HG03378 (cell line): ENCODE data around the gene IFNAR2.

ENCODE experiments used
- ATAC-seq: cut with Tn5 transposase; IDR thresholded peaks from one replicate; pipeline ENCODE4 v1.9.1; 2021; ENCODE audit warnings: mild to moderate bottlenecking, moderate library complexity; ENCODE audit not compliant: unreplicated experiment

Gene IFNAR2

DNA sequence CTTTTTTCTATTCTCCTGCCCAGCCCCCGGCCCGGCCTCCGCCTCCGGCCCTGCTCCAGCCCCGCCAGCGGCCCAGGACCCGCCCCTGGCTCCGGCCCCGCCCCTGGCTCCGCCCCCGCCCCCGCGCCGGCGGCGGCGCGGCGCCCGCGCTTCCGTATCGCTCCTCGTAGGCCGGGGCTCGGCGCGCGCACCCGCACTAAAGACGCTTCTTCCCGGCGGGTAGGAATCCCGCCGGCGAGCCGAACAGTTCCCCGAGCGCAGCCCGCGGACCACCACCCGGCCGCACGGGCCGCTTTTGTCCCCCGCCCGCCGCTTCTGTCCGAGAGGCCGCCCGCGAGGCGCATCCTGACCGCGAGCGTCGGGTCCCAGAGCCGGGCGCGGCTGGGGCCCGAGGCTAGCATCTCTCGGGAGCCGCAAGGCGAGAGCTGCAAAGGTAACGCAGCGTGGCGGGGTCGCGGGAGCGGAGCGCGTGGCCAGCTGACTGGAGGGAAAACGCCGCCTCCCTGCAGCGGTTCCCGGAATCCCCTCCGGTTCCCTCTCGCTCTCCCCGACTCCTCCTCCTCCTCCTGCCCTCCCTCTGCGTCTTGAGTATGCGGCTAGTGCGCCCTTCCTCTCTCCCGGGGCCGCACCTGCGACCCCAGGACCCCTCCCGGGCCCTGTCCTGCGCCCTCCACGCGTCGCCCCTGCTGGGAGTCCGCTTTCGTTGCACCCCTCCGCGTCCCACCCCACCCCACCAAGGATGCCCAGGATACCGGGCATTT is at the start of gene IFNAR2:
TSS of gene IFNAR2 (plus strand) at position 155 of the 761 bp plus-strand sequence. CDS start 11,985 bp downstream, outside the sequence.
- ATAC-seq = no peak

DNA sequence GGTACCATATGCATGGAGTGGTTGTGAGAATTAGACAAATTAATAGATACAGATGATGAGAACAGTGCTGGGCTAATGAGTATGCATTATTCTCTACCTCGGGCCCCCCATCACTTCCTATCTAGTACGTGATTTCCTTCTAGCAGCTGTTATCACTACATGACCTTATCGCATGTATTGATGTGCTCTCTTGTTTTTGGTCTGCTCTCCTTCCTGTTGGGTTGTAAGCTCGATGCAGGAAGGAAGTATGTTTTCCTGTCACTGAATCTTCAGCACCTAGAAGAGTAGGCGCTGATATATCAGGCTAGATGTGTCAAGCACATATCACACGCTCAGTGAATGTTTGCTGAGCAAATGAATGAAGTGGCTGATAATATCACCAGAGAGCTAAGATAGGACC is 43.9 kb upstream of the IFNAR2 start:
- ATAC-seq = no peak

DNA sequence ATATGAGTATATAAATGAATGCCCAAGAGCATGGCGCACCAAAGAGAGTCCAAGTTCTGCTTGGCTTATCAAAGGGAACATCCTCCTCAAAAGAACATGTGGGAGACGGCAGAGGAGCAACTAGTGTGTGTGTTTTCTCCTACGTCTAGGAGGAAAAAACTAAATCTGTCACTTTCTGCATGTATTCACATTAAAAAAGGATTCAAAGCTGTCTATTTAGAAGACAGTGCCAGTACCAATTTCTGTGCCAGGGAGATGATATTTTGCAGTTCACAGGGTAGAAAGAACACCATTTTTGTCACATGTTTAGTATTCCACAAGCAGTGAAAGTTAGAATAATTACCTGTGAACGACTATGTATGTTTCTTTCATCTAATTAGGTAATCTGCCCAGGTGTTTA is 42.5 kb upstream of the IFNAR2 start:
- no peak for ATAC-seq

DNA sequence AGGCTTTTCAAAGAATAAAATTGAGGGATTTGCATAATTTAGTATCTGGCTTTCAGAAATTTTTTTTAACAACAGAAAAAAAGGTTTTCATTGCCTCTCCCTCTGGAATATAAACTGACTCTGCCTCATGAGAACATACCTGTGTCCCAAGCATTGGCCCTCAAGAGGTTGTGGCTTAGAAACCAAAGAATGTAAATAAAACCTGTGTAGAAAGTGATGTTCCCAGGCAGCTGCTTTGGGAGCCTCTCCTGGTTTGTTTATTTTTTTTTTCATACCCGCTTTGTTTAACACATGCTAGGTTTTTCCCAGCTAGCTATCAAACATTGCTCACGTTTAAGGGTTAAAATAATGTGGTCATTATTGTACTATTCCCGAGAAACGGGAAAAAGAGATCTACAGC is 40.5 kb upstream of the IFNAR2 start:
- ATAC-seq = no peak

DNA sequence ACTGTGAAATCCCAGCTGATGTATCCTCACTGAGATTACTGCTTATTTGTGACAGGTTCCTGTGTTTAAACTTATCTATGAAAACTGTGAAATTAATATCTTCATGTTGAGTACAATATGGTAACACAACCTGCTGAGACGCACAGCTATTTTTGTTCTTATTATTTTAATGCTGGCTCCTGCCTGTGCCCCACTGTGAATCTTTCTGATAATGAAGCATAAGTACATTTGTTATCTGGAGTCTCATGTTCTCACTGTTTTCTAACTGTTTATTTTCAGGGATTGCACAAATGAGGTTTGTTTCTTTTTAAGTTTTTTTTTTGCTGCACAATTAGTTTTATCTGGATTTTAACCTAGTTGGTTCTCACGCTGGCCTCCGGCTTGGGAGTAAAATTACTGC is 39.9 kb upstream of the IFNAR2 start:
- ATAC-seq = no peak

DNA sequence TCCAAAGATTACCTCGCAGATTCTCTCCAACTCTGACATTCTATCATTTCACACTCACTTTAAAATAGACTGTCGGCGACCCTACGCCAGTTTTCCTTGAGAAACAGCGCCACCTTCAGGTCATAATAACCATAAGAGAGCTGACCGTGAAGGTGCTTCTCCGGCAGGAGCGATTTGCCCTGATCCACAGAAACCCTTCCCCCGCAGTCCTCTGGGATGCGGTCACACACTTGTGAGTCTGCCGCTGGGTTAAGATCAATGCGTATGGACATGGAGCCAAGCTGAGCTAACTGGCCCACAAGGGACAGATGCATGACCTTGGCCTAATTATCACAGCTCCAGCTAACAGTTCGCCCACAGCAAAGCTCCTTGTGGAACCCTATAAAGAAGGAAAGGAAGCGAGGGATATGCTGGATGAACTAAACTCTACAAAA is 32.8 kb upstream of the IFNAR2 start:
- no peak for ATAC-seq

DNA sequence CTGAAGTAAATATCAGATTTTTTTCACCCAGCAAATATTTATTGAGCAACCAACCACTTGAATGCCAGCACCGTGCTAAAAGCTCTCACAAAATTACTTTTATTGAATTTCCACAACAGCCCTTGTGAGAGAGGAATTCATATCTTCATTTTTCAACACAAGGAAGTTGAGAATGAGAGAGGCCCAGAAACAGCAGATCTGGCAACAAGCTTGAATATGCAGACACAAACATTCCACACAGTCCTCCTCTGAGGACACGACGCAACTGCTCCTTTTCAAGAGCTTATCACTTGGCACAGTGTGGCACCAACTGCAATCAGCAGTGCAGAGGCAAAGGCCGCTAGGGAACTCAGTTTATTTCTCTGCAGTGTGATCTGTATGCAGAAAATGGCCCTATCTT is 32.2 kb upstream of the IFNAR2 start:
- ATAC-seq = no peak

DNA sequence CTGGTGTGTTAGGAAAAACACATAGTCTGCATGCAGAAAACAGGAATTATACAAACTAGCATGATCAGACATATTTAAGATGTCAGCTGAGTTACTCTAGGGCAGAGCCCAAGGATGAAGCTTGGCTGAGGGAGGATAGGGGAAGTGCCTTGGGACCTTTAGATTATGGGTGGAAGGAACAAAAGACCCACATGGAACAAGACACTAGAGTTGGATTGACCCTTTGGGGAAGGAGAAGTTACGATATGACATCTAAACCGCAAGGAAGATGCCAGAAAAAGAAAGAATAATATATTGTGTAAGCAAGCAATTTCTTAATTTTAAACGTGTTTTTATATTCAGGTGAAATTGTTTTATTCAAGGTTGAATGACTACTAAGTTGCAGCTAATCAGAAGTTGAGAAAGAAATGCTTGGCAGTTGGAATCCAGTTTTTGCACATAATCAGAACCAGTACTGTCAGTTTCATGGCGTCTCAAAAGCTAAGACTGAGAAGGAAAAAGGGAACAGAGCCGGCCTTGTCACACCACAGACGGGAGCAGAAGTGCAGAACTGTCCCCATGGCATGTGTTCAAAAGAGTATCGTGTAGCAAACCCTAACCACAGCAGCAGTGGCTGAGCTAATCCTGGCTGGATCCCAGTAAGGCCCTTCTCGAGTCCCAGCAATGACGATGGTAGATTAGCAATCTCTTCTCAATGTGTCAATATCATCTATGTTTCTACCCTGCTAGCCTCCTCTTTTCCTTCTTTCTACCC is 31.2 kb upstream of the IFNAR2 start:
- no peak for ATAC-seq

DNA sequence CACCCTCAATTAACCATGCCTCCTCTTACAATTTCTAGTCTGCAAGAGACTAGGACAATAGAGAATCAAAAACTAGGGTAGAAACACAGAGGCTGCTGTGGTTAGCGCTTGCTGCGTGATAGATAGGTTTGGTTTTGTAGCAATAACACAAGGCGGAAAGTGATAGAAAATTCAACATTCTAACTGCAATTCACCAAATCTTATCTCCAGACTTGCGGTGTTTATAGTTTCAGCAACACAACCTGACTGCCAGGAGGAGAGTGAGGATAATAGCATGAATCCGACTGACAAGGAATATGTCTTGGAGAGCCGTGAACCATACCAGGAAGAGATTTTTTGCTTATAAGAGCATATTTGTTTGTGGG is 30.7 kb upstream of the IFNAR2 start:
- no peak for ATAC-seq

DNA sequence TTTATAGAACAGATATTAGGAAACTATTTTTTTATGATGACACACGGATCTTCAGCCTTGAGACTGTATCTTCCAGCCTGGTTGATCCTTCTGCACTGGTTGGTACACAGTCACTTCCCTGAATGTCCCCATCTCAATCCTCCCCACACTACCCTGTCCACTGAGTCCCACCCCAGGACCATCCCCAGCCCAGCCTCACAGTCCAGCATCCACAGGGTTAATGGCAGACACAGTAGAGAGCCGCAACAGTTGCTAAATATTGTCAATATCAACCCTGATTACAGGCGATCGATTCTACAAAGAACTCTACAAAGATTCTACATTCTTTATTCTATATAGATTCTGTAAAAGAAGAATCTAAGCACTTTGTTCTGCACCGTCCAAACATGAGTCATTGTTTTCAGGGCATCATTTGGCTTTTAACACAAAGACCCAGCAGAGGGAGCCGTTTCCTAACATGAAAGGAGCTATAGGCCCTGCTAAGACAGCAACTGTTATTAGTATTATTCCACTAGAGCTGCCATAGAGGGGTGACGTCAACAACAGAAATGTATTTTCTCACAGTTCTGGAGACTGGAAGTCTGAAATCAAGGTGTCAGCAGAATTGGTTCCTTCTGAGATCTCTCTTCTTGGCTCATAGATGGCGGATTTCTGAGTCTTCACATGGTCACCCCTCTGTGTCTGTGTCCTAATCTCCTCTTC is 30.1 kb upstream of the IFNAR2 start:
- peak; percentile 69 for ATAC-seq

DNA sequence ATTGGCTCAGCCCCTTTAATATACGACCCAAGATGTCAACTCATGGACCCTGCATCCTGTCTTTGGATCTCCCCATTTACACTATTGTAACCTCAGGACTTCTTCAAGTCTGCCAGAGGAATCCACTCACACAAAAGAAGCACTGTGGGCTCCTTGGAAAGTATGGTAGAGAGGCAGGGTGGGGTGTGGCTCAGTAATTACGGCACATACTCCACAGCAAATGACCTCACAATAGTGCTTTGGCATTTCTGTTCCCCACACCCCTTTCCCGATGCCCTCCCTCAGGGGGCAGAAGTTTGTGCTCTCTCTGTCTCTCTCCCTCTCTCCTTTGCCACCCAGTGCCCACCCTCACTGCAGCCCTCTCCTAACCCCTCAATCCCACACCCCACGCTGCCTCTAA is 27.8 kb upstream of the IFNAR2 start:
- no peak for ATAC-seq

DNA sequence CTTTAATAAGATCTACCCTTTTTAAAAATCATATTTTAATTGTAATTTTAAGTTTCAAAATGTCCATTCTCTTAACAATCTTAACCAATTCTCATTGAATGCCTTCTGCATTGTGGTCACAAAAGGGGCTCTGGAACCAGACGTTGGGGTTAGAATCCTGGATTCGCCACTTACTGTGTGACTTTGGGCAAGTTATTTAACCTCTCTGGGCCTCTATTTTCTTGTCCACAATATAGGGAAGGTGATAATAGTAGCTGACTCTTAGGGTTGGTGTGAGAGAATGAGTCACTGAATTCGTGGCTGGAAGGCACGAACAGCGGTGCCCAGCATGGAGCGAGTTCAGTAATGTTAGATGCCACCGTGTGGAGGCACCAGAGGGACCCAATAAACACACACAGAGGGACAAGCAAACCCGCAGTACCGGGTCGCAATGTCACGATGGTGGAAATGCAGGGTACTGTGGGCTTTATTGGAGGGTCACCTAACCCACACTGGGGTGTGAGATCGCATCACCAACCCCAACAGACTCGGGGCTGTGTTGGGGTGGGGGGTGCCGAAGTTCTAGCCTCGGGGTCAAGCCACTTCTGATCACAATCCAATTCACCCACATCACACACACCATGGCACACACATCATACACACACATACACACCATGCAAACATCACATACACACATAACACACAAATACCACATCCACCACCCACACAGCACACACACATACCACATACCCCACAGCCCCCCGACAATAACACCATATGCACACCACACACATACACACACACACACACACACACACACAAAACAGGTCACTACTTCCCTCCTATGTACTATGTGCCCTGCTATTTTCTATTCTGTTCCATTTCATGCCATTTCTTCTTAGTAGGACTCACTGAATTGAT is 27.0 kb upstream of the IFNAR2 start:
- no peak for ATAC-seq

DNA sequence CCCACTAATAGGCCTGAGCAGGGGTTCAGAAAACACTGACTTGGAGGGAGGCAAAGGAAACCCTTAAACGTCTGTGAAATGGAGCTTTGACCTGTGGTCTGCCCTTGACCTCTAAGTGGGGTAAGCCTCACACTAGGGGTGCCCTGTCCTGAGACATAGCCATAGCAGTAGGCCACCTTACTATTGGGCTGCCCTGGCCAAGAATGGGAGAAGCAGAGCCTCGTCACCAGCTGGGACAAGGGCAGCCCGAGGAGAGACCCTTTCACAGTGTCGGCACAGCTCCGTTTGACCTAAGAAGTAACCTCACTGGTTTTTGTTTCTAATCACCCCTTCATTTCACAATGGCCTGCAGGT is 26.4 kb upstream of the IFNAR2 start:
- no peak for ATAC-seq

DNA sequence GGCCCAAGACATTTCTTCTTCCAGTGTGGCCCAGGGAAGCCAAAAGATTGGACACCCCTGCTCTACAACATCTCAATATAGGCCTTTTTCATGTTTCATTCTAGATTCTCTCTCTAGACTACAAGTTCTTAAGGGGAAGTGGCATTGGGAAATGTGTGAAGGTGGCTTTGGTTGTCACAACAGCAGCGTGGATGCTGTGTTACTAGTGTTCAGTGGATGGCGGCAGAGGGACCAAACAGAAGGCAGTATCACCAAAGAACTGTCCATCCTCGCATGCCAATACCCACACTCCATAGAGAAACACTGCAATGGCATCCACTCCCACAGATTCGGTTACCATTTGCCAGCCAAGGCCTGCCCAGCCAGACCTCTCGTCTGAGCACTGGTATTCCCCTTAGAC is 24.3 kb upstream of the IFNAR2 start:
- no peak for ATAC-seq

DNA sequence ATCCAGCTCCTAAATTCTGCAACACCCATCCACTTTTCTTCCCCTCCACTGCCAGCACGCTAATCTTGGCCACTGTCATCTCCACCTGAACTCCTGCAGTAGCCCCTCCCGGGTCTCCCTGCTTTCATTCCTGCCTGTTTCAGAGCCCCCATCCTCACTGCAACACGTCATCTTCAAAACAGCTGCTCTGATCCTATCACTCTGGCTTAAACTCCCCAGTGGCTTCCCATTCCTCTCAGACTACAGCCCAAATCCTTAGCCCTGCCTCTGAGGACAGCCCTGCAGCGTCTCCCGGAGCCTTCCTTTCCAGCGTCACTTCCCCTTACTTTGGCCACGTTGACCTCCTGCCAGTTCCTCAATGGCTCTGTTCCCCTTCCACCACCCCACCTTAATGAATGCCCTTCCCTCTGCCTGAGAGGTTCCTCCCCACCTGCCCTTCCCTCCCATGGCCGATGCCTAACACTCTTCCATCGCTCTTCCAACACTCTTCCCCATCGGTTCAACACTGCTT is 22.9 kb upstream of the IFNAR2 start:
- ATAC-seq = no peak

DNA sequence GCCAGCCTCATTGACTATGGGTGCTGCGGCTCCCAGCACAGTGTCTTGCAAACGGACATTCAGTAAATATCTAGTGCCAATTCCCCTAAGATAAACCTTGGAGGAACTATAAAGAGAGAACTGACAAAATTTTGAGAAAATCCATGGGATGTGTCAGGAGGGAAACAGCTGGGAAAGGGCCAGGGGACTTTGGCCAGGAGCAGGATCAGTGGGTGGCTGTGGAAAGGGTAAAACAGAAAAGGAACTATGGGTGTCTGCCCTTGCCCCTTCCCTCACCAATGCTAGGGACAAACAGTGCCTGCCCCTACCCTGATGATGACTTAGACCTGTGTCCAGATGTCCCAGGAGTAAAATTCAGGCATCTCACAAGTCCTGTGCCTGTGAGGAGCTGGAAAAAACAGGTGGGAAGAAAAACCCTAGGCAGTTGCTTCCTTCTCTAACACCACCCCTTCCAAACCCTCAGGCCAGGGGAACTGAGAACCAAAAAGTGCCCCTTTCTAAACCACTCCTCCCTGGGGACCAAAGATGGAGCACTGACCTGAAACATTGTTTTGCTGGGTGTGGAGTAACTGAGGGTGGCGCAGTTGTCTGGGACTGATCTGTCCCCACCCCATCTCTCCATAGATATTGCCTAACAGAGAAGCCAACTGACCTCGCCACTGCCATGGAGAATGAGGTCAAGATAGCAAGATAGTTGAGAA is 22.1 kb upstream of the IFNAR2 start:
- ATAC-seq = no peak

DNA sequence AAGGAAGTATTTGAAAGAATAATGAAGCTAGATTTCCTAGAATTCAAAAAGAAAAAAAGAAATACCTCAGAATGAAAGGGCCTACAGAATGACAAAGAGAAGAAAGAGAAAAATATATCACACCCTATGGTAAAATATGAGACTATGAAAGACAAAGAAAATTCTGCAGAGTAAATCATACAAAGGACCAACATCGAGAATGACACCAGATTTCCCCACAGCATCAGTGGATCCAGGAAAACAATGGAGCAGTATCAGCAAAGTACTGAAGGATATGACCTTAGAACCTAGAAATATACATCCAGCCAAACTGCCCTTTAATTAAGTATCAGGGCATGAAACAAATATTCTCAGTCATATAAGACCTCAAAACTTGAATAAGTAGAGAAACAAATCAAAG is 21.2 kb upstream of the IFNAR2 start:
- ATAC-seq = no peak

DNA sequence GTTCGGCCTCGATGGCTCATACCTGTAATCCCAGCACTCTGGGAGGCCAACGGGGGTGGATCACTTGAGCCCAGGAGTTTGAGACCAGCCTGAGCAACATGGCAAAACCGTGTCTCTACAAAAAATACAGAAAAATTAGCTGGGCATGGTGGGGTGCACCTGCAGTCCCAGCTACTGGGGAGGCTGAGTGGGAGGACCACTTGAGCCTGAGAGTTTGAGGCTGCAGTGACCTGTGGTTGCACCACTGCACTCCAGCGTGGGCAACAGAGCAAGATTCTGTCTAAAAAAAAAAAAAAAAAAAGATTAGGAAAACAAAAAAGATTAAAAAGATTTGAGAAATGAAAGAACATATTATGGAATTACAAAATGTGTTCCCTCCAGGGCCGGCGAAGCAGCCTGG is 18.4 kb upstream of the IFNAR2 start:
- ATAC-seq = no peak

DNA sequence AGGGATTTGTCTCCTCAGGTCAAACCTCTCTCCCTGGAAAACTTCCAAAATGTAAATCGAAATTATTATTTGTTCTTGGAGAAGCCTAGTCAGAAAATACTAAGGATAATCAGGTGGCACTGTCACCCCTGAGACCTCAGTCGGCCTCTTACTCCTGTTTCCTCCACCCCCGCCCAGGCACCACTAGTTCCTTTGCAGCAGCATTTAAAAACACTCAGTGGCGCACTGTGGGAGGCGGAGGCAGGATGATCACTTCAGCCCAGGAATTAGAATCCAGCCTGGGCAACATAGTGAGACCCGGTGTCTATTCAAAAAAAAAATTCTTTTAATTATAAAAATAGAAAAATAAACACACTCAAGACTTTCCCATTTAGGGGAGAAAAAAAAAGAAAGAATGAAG is 18.0 kb upstream of the IFNAR2 start:
- no peak for ATAC-seq

DNA sequence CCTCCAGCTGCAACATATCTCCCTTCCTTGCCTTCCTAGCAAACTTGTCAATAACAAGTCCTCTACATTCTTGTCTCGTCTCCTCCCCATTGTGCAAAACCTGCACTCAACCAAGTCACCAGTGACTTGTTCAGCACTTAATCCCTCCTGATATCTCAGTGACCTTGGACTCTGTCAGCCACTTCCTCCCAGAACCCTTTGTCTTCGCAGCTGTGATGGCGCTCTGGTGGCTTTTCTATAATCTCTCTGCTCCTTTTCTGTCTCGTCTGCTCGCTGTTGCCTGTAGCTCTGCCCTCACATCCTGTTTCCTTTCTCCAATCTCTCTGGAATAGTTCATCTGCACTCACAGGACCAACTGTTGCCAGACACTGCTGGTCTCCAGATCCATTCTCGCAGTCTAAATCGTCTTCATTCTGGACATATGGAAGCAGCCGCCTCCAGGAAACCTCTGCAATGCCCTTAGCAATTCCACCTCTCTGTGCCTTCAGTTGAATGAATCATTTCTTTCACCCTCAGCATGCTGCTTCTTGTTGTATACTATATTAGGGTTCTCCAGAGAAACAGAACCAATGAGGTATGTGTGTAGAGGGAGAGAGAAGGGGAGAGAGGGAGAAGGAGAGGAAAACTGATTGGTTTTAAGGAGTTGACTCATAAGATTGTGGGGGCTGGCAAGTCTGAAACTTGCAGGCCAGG is 17.4 kb upstream of the IFNAR2 start:
- no peak for ATAC-seq
